AG04450 (cell line): Measurements from ENCODE around the gene LSS. TPM values are rescaled to one million over a fixed set of nuclear protein-coding genes. Genes with fewer than 3 reads are reported as not detected.

Source experiments
- CTCF ChIA-PET: fragments of 300-600, 350-600 bp; formaldehyde crosslinking; extraction: SDS; loops from one replicate; lab custom pipeline; 2022; ENCODE audit warnings: antibody characterized with exemption, inconsistent platforms; lab: Charles Lee
- POLR2A ChIA-PET: fragments of 350-600 bp; formaldehyde crosslinking; extraction: SDS; loops from one replicate; lab custom pipeline; 2021; ENCODE audit warnings: antibody characterized with exemption, inconsistent platforms; lab: Yijun Ruan, JAX
- DNase-seq: peaks from one replicate; pipeline ENCODE4 v3.0.0-alpha.2; 2011; ENCODE audit warnings: low read depth, low spot score
- H3K27ac ChIP-seq: one replicate; pipeline ENCODE4 v1.5.1; 2012; ENCODE audit warnings: low read depth, low read length, control low read depth
- H3K27me3 ChIP-seq: one replicate; pipeline ENCODE4 v1.6.0; 2012; ENCODE audit warnings: low read length; ENCODE audit not compliant: control insufficient read depth, insufficient read depth
- H3K4me3 ChIP-seq: 2 replicates; pipeline ENCODE4 v1.5.1; 2011; ENCODE audit warnings: mild to moderate bottlenecking, low read depth, low read length, control low read depth
- H3K9me3 ChIP-seq: 2 replicates; pipeline ENCODE4 v1.5.1; 2012; ENCODE audit warnings: low read length; ENCODE audit not compliant: control insufficient read depth, insufficient read depth
- CTCF ChIP-seq: IDR thresholded peaks from 2 replicates; pipeline ENCODE4 v1.5.1; 2011; ENCODE audit warnings: low read depth, low read length, control low read depth, inconsistent platforms
- polyA plus RNA-seq: library from polyadenylated mRNA; depleted of rRNA; stranded (reverse); fragments of >200 nt; gene quantifications from 2 replicates; pipeline ENCODE4 v1.2.3, GENCODE V29; 2011

The LSS gene
- polyA plus RNA-seq, 1 experiment: 49.0 TPM

DNA sequence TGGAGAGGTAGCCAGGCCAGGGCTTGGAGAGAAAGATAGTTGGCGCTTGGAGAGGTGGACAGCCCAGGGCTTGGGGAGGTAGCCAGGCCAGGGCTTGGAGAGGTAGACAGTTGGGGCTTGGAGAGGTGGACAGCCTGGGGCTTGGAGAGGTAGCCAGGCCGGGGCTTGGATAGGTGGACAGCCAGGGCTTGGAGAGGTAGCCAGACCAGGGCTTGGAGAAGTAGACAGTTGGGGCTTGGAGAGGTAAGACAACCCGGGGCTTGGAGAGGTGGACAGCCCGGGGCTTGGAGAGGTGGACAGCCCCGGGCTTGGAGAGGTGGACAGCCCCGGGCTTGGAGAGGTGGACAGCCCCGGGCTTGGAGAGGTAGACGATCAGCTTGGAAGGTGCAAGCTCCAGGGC lies 7.7 kb downstream of the LSS start:
- no peaks in the 10 kb centered on the region; the same call in 1 of the 2 replicates for H3K9me3 ChIP-seq
- no peak overlapping the region for H3K27ac ChIP-seq
- CTCF ChIA-PET: no interaction called here
- TF ChIP-seq CTCF: no peak
- no peak overlapping the region for H3K4me3 ChIP-seq
- DNase-seq: no peak
- H3K27me3 ChIP-seq: no peaks in the 10 kb centered on the region
- POLR2A ChIA-PET: no interaction called here

GRCh38 chr21:46220275-46220810 lies 8.2 kb downstream of the LSS start:
- no peak for TF ChIP-seq CTCF
- POLR2A ChIA-PET: no interaction called here
- CTCF ChIA-PET: no interaction called here
- H3K9me3 ChIP-seq: no peaks in the 10 kb centered on the region; the same call in 1 of the 2 replicates
- H3K4me3 ChIP-seq: no peak overlapping the region
- no peak for DNase-seq
- H3K27ac ChIP-seq: no peak overlapping the region
- no peaks in the 10 kb centered on the region for H3K27me3 ChIP-seq

GRCh38 chr21:46219591-46220239 lies 8.9 kb downstream of the LSS start:
- POLR2A ChIA-PET: no interaction called here
- H3K9me3 ChIP-seq: no peaks in the 10 kb centered on the region; the same call in 1 of the 2 replicates
- H3K4me3 ChIP-seq: no peak overlapping the region
- CTCF ChIA-PET: interaction anchor here (0.5 kb wide), 1 partner anchor 416 kb away, joined by 3 read pairs; the partner anchor contains the start of gene PRMT2
- no peak overlapping the region for H3K27ac ChIP-seq
- DNase-seq: no peak
- no peaks in the 10 kb centered on the region for H3K27me3 ChIP-seq
- no peak for TF ChIP-seq CTCF

DNA sequence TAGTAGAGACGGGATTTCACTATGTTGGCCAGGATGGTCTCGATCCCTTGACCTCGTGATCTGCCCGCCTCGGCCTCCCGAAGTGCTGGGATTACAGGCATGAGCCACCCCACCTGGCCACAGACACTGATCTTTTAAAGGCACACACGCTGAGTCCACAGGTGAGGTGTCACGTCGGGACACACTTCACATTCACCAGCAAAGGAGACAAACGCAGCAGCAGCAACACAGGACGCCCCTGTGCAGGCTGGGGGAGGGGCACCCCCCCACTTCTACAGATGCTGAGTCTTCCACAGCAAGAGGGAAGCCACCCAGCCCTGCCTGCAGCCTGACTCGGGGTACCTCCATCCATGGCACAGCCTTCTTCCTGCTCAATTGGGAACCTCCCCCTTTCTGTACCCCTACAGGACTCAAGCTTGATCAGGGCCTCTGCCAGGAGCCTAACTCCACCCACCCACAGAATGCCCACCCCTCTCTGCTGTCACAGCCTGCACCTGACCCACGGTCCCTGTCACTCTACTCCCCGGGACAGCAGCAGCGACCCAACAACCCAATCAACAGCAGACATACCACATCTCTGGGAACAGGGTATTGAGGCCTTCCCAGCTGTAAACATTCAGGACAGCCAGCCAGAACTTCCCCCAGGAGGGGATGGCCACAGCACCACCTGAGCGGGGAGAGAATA lies 9.5 kb downstream of the LSS start:
- no peak for DNase-seq
- Histone ChIP-seq H3K27me3 (no peaks in the 10 kb centered on the region), H3K9me3 (no peaks in the 10 kb centered on the region; the same call in 1 of the 2 replicates), H3K27ac (no peak overlapping the region), H3K4me3 (no peak overlapping the region)
- ChIA-PET CTCF (no interaction called here), POLR2A (no interaction called here)
- no peak for TF ChIP-seq CTCF

DNA sequence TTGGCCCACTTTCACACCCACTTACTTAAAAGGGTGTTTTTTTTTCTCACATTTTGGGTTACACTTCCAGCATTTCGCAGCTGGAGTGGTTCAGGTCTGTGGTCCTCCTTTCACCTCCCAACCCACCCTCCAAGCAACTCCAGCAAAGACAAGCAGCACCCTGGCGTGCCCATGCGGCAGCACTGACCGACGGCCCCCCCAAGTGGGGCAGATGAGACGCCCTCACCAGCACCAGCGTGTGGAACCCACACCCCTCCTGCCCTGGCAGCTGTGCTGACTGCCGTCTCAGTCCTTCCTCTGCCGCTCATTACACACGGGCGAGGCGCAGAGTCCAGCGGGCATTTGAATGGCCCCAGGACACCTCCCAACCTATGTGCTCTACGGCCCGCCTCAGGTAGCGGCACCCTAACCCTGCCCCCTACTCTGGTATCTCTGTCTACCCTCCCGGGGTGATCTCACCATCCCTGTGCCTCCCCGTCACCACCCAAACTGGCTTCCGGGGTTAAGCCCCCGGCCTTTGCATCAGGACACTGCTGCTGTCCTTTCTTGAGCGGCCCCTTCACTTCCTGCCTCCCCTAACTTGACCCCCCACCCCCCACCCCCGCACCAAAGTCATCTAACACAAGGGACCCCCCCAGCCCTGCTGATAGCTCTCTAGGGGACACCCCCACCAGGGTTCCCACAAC lies 10.9 kb downstream of the LSS start:
- ChIA-PET POLR2A (no interaction called here), CTCF (no interaction called here)
- TF ChIP-seq CTCF: no peak
- Histone ChIP-seq H3K27me3 (no peaks in the 10 kb centered on the region), H3K4me3 (no peak overlapping the region), H3K27ac (no peak overlapping the region), H3K9me3 (no peaks in the 10 kb centered on the region; the same call in 1 of the 2 replicates)
- DNase-seq: no peak
